Neural cell (in vitro differentiated cells): ENCODE measurements around the gene AGBL4. TPM values are rescaled to one million over a fixed set of nuclear protein-coding genes. Genes with fewer than 3 reads are reported as not detected.

Experiments used
- H2AFZ ChIP-seq: fragments of 200-600, 300-800 bp; sonication (generic), shearing (Covaris generic); 2 replicates; pipeline ENCODE4 v1.6.0; 2014; ENCODE audit warnings: low read depth, mild to moderate bottlenecking, antibody characterized with exemption, low read length, moderate library complexity
- H3F3A ChIP-seq: fragments of 200-600 bp; shearing (Covaris generic); 2 replicates; pipeline ENCODE4 v1.6.1; 2016; ENCODE audit warnings: mild to moderate bottlenecking, moderate library complexity, mixed read lengths, antibody characterized with exemption, low read length; ENCODE audit not compliant: insufficient read depth, poor library complexity, severe bottlenecking
- H3K27ac ChIP-seq: fragments of 200-600, 300-800 bp; sonication (generic), shearing (Covaris generic); 2 replicates; pipeline ENCODE4 v1.5.1; 2014; ENCODE audit warnings: mild to moderate bottlenecking, low read length, moderate library complexity
- H3K27me3 ChIP-seq: fragments of 300-800, 200-600 bp; sonication (generic), shearing (Covaris generic); 2 replicates; pipeline ENCODE4 v1.6.0; 2014; ENCODE audit warnings: mild to moderate bottlenecking, low read depth, low read length, moderate library complexity; ENCODE audit not compliant: insufficient read depth
- H3K36me3 ChIP-seq: fragments of 300-800, 200-600 bp; sonication (generic), shearing (Covaris generic); 2 replicates; pipeline ENCODE4 v1.5.1; 2014; ENCODE audit warnings: mild to moderate bottlenecking, antibody characterized with exemption, low read length, moderate library complexity; ENCODE audit not compliant: insufficient read depth
- H3K4me2 ChIP-seq: fragments of 300-800, 200-600 bp; sonication (generic), shearing (Covaris generic); 2 replicates; pipeline ENCODE4 v1.6.0; 2014; ENCODE audit warnings: mild to moderate bottlenecking, low read length
- H3K4me3 ChIP-seq: fragments of 300-800, 200-600 bp; sonication (generic), shearing (Covaris generic); 2 replicates; pipeline ENCODE4 v1.5.1; 2014; ENCODE audit warnings: mild to moderate bottlenecking, low read length, moderate library complexity
- H3K79me2 ChIP-seq: fragments of 200-600 bp; shearing (Covaris generic); replicated peaks from 2 replicates; pipeline ENCODE4 v1.6.0; 2014; ENCODE audit warnings: mild to moderate bottlenecking, low read length, moderate library complexity; ENCODE audit not compliant: insufficient read depth
- H3K9ac ChIP-seq: fragments of 300-800, 200-600 bp; sonication (generic), shearing (Covaris generic); 2 replicates; pipeline ENCODE4 v1.6.1; 2016; ENCODE audit warnings: mild to moderate bottlenecking, low read length, mixed read lengths
- H3K9me2 ChIP-seq: fragments of 200-600 bp; shearing (Covaris generic); 2 replicates; pipeline ENCODE4 v1.6.1; 2016; ENCODE audit warnings: mild to moderate bottlenecking, low read length, mixed read lengths; ENCODE audit not compliant: insufficient read depth
- H3K9me3 ChIP-seq: fragments of 200-600, 300-800 bp; sonication (generic), shearing (Covaris generic); 2 replicates; pipeline ENCODE4 v1.6.1; 2016; ENCODE audit warnings: mild to moderate bottlenecking, mixed run types, low read length, moderate library complexity, mixed read lengths
- H4K20me1 ChIP-seq: fragments of 200-600 bp; shearing (Covaris generic); 2 replicates; pipeline ENCODE4 v1.6.1; 2016; ENCODE audit warnings: mild to moderate bottlenecking, mixed run types; ENCODE audit not compliant: insufficient read depth
- CTCF ChIP-seq: fragments of 450-650 bp; IDR thresholded peaks from 2 replicates; pipeline ENCODE4 v1.5.1; 2014; ENCODE audit warnings: antibody characterized with exemption, mild to moderate bottlenecking, moderate library complexity; ENCODE audit not compliant: poor library complexity, severe bottlenecking
- EP300 ChIP-seq: fragments of 450-650 bp; conservative IDR thresholded peaks from 2 replicates; pipeline ENCODE4 v1.6.1; 2014; ENCODE audit warnings: antibody characterized with exemption, mild to moderate bottlenecking, moderate library complexity; ENCODE audit not compliant: poor library complexity, severe bottlenecking
- EZH2 ChIP-seq: fragments of 200-600, 300-800 bp; shearing (Covaris generic), sonication (generic); IDR thresholded peaks from 2 replicates; pipeline ENCODE4 v1.6.1; 2014; ENCODE audit warnings: antibody characterized with exemption, low read length, borderline replicate concordance, mild to moderate bottlenecking; ENCODE audit not compliant: insufficient read depth, poor library complexity, severe bottlenecking
- MXI1 ChIP-seq: fragments of 450-650 bp; conservative IDR thresholded peaks from 2 replicates; pipeline ENCODE4 v1.6.1; 2014; ENCODE audit warnings: antibody characterized with exemption, mild to moderate bottlenecking; ENCODE audit not compliant: poor library complexity, severe bottlenecking
- POLR2AphosphoS5 ChIP-seq: IDR thresholded peaks from 2 replicates; pipeline ENCODE4 v1.6.1; 2012
- RAD21 ChIP-seq: fragments of 450-650 bp; conservative IDR thresholded peaks from 2 replicates; pipeline ENCODE4 v1.6.1; 2014; ENCODE audit warnings: antibody characterized with exemption, mild to moderate bottlenecking, moderate library complexity
- SMC3 ChIP-seq: fragments of 450-650 bp; conservative IDR thresholded peaks from 2 replicates; pipeline ENCODE4 v1.6.1; 2014; ENCODE audit warnings: antibody characterized with exemption, mild to moderate bottlenecking, moderate library complexity; ENCODE audit not compliant: poor library complexity
- TAF1 ChIP-seq: IDR thresholded peaks from 2 replicates; pipeline ENCODE4 v1.6.1; 2012; ENCODE audit warnings: low read depth
- polyA plus RNA-seq: library from polyadenylated mRNA; depleted of rRNA; stranded (reverse); fragments of >200 nt; gene quantifications from 2 replicates; pipeline ENCODE4 v1.2.3, GENCODE V29; 2014
- TF ChIP-seq, protein P1 (sequence below): IDR thresholded peaks from 2 replicates; pipeline ENCODE4 v1.6.1; 2012; ENCODE audit warnings: borderline replicate concordance

The AGBL4 gene
- polyA plus RNA-seq, 1 donor from 2014 or later, result 1.3 TPM

DNA sequence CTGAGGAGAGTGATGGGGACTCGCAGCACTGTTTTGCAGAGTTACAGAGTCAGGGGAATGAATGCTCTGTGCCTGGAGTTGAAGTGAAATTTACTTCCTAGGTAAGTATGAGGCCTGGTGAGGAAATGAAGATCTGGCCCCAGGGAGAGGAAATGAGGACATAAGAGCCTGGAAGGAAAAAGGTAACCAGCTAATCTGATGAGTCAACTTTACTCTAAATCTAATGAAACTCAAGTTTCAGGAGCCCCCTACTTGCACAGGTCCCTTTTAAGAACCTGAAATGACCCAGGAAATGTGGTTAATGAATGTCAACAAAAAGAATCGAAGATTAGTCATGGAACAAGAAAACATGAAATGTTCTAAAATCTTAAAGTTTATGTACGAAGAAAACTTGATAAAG, 599.0 kb downstream of the AGBL4 start:
- H3K36me3 ChIP-seq, result no peaks in the 10 kb centered on the region
- no peak overlapping the region for H2AFZ ChIP-seq
- H3K9ac ChIP-seq, result no peak overlapping the region
- no peak for TF ChIP-seq MXI1
- no peak for TF ChIP-seq CTCF
- TF ChIP-seq EP300, result no peak
- TF ChIP-seq, protein P1, sequence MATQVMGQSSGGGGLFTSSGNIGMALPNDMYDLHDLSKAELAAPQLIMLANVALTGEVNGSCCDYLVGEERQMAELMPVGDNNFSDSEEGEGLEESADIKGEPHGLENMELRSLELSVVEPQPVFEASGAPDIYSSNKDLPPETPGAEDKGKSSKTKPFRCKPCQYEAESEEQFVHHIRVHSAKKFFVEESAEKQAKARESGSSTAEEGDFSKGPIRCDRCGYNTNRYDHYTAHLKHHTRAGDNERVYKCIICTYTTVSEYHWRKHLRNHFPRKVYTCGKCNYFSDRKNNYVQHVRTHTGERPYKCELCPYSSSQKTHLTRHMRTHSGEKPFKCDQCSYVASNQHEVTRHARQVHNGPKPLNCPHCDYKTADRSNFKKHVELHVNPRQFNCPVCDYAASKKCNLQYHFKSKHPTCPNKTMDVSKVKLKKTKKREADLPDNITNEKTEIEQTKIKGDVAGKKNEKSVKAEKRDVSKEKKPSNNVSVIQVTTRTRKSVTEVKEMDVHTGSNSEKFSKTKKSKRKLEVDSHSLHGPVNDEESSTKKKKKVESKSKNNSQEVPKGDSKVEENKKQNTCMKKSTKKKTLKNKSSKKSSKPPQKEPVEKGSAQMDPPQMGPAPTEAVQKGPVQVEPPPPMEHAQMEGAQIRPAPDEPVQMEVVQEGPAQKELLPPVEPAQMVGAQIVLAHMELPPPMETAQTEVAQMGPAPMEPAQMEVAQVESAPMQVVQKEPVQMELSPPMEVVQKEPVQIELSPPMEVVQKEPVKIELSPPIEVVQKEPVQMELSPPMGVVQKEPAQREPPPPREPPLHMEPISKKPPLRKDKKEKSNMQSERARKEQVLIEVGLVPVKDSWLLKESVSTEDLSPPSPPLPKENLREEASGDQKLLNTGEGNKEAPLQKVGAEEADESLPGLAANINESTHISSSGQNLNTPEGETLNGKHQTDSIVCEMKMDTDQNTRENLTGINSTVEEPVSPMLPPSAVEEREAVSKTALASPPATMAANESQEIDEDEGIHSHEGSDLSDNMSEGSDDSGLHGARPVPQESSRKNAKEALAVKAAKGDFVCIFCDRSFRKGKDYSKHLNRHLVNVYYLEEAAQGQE, result no peak
- no peak for TF ChIP-seq EZH2
- no peak for TF ChIP-seq TAF1
- no peak for TF ChIP-seq RAD21
- no peak for TF ChIP-seq SMC3
- no peak for TF ChIP-seq POLR2AphosphoS5
- H3K27ac ChIP-seq, result no peak overlapping the region
- no peaks in the 10 kb centered on the region for H4K20me1 ChIP-seq
- H3F3A ChIP-seq, result no peaks in the 10 kb centered on the region
- no peak overlapping the region for H3K4me3 ChIP-seq
- H3K4me2 ChIP-seq, result no peak overlapping the region
- H3K79me2 ChIP-seq, result no peaks in the 10 kb centered on the region
- no peaks in the 10 kb centered on the region for H3K27me3 ChIP-seq
- H3K9me2 ChIP-seq, result no peaks in the 10 kb centered on the region
- H3K9me3 ChIP-seq, result no peaks in the 10 kb centered on the region

DNA sequence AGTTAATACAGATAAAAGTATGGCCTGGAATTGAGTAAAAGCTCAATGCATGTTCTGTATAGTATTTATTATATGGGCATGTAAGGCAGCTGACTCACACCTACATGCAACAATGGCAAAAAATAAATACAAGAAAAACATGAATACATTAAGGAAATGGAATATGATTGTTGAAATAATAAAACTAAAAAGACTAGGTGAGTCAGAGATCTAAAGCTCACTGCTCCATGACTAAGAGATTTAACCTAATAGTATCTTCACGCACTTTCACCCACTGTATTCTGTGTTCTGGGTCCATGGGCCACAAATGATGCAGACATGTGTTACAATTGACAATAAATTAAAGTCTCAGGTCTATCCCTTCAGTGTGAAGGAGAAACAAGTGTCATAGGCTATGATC, 607.0 kb downstream of the AGBL4 start:
- no peaks in the 10 kb centered on the region for H3K27me3 ChIP-seq
- TF ChIP-seq SMC3 (no peak), EP300 (no peak), POLR2AphosphoS5 (no peak), RAD21 (no peak), CTCF (no peak), TAF1 (no peak), EZH2 (no peak), MXI1 (no peak)
- TF ChIP-seq, protein P1, result no peak
- no peaks in the 10 kb centered on the region for H3F3A ChIP-seq
- H2AFZ ChIP-seq, result no peak overlapping the region
- no peaks in the 10 kb centered on the region for H3K9me3 ChIP-seq
- no peak overlapping the region for H3K27ac ChIP-seq
- no peak overlapping the region for H3K4me2 ChIP-seq
- H3K36me3 ChIP-seq, result no peaks in the 10 kb centered on the region
- no peaks in the 10 kb centered on the region for H4K20me1 ChIP-seq
- H3K9me2 ChIP-seq, result no peaks in the 10 kb centered on the region
- no peak overlapping the region for H3K9ac ChIP-seq
- H3K4me3 ChIP-seq, result no peak overlapping the region
- no peaks in the 10 kb centered on the region for H3K79me2 ChIP-seq
